IMR-90 (cell line): ENCODE results near the gene GLP2R. TPM values are rescaled to one million over a fixed set of nuclear protein-coding genes. Genes with fewer than 3 reads are reported as not detected.

Experiments used
- ATAC-seq: fragments of 200-7000 bp; cut with Tn5 transposase; 2 replicates; pipeline ENCODE4 v1.9.1; 2020; ENCODE audit warnings: low read depth, mild to moderate bottlenecking, moderate library complexity
- BruUV-seq: library from RNA; stranded (reverse); fragments of 400-500 nt; replicated peaks from 2 replicates; lab custom pipeline; 2021; lab: Mats Ljungman, UMichigan
- CTCF ChIA-PET: fragments of 300-600 bp; formaldehyde crosslinking; extraction: SDS; loops from one replicate; lab custom pipeline; 2021; ENCODE audit warnings: antibody characterized with exemption; lab: Yijun Ruan, JAX
- POLR2A ChIA-PET: fragments of 300-600 bp; sonication (Branson Sonifier 250); formaldehyde crosslinking; loops from one replicate; lab custom pipeline; 2022; ENCODE audit warnings: antibody characterized with exemption; ENCODE audit not compliant: unreplicated experiment; lab: Charles Lee
- DNase-seq: peaks from one replicate; pipeline ENCODE4 v3.0.0; 2013
- H2AFZ ChIP-seq: replicated peaks from 2 replicates; pipeline ENCODE3; 2013; ENCODE audit warnings: low read length, mild to moderate bottlenecking; ENCODE audit not compliant: poor library complexity
- H2AK5ac ChIP-seq: 2 replicates; pipeline ENCODE4 v1.6.1; 2013; ENCODE audit warnings: low read depth, low read length, inconsistent platforms
- H2AK9ac ChIP-seq: replicated peaks from 2 replicates; pipeline ENCODE3; 2013; ENCODE audit warnings: mild to moderate bottlenecking, low read depth, low read length, moderate library complexity; ENCODE audit not compliant: poor library complexity
- H2BK120ac ChIP-seq: 2 replicates; pipeline ENCODE4 v1.6.1; 2013; ENCODE audit warnings: low read depth, low read length, inconsistent platforms
- H2BK15ac ChIP-seq: 3 replicates; pipeline ENCODE4 v1.6.1; 2013; ENCODE audit warnings: low read depth, low read length, inconsistent platforms
- H2BK20ac ChIP-seq: 2 replicates; pipeline ENCODE4 v1.6.1; 2013; ENCODE audit warnings: low read depth, mild to moderate bottlenecking, inconsistent platforms, low read length, moderate library complexity
- H2BK5ac ChIP-seq: 2 replicates; pipeline ENCODE4 v1.6.1; 2013; ENCODE audit warnings: mild to moderate bottlenecking, low read depth, low read length, inconsistent platforms; ENCODE audit not compliant: poor library complexity, severe bottlenecking
- H3K14ac ChIP-seq: replicated peaks from 2 replicates; pipeline ENCODE4 v1.6.1; 2013; ENCODE audit warnings: low read depth, low read length, inconsistent platforms
- H3K18ac ChIP-seq: 2 replicates; pipeline ENCODE4 v1.6.1; 2013; ENCODE audit warnings: low read depth, low read length, control low read depth
- H3K23ac ChIP-seq: 2 replicates; pipeline ENCODE4 v1.6.1; 2013; ENCODE audit warnings: low read depth, low read length, inconsistent platforms
- H3K27ac ChIP-seq: 2 replicates; pipeline ENCODE4 v1.5.1; 2013; ENCODE audit warnings: mild to moderate bottlenecking, control low read depth, low read length; ENCODE audit not compliant: insufficient read depth
- H3K27me3 ChIP-seq: 2 replicates; pipeline ENCODE4 v1.6.1; 2013; ENCODE audit warnings: low read length; ENCODE audit not compliant: control insufficient read depth, insufficient read depth
- H3K36me3 ChIP-seq: 2 replicates; pipeline ENCODE4 v1.6.1; 2013; ENCODE audit warnings: low read length, mixed read lengths; ENCODE audit not compliant: control insufficient read depth, insufficient read depth
- H3K4ac ChIP-seq: 2 replicates; pipeline ENCODE4 v1.6.1; 2013; ENCODE audit warnings: low read depth, low read length, inconsistent platforms
- H3K4me1 ChIP-seq: 2 replicates; pipeline ENCODE4 v1.6.1; 2013; ENCODE audit warnings: low read length, mixed read lengths; ENCODE audit not compliant: control insufficient read depth, insufficient read depth
- H3K4me2 ChIP-seq: 2 replicates; pipeline ENCODE4 v1.6.1; 2013; ENCODE audit warnings: low read depth, mild to moderate bottlenecking, control low read depth, low read length, moderate library complexity
- H3K4me3 ChIP-seq: 2 replicates; pipeline ENCODE4 v1.5.1; 2013; ENCODE audit warnings: low read depth, mild to moderate bottlenecking, control low read depth, low read length, moderate library complexity; ENCODE audit not compliant: insufficient read depth
- H3K56ac ChIP-seq: 2 replicates; pipeline ENCODE4 v1.6.1; 2013; ENCODE audit warnings: low read length, inconsistent platforms; ENCODE audit not compliant: insufficient read depth; ENCODE audit errors: extremely low read depth
- H3K79me1 ChIP-seq, 2 experiments: 2 replicates each; pipeline ENCODE4 v1.6.1; 2013; ENCODE audit warnings: low read length in 2 of 2, inconsistent platforms in 1 of 2, low read depth in 1 of 2
- H3K9ac ChIP-seq: 2 replicates; pipeline ENCODE4 v1.6.1; 2013; ENCODE audit warnings: low read depth, low read length, control low read depth
- H3K9me1 ChIP-seq: 2 replicates; pipeline ENCODE4 v1.6.1; 2013; ENCODE audit warnings: low read length, inconsistent platforms; ENCODE audit not compliant: insufficient read depth
- H3K9me3 ChIP-seq: 2 replicates; pipeline ENCODE4 v1.6.1; 2013; ENCODE audit warnings: low read length; ENCODE audit not compliant: control insufficient read depth, insufficient read depth
- H4K20me1 ChIP-seq: 2 replicates; pipeline ENCODE4 v1.6.1; 2013; ENCODE audit warnings: low read length, inconsistent platforms; ENCODE audit not compliant: insufficient read depth
- H4K5ac ChIP-seq: 2 replicates; pipeline ENCODE4 v1.6.1; 2013; ENCODE audit warnings: mild to moderate bottlenecking, low read depth, low read length, control low read depth
- H4K8ac ChIP-seq, 2 experiments: 2 replicates each; pipeline ENCODE4 v1.6.1; 2013; ENCODE audit warnings: low read depth in 2 of 2, low read length in 2 of 2, control low read depth in 1 of 2, inconsistent platforms in 1 of 2
- H4K91ac ChIP-seq: 2 replicates; pipeline ENCODE4 v1.6.1; 2013; ENCODE audit warnings: low read depth, low read length, inconsistent platforms; ENCODE audit not compliant: insufficient read depth
- BHLHE40 ChIP-seq: fragments of 150-350 bp; IDR thresholded peaks from 2 replicates; pipeline ENCODE4 v1.6.1; 2016; ENCODE audit warnings: mild to moderate bottlenecking, low read depth, low read length
- CEBPB ChIP-seq: IDR thresholded peaks from 2 replicates; pipeline ENCODE4 v1.6.1; 2012; ENCODE audit warnings: low read depth, low read length, improper control_type of control experiment
- CHD1 ChIP-seq: IDR thresholded peaks from 2 replicates; pipeline ENCODE4 v1.6.1; 2012; ENCODE audit warnings: low read depth, low read length, improper control_type of control experiment
- CTCF ChIP-seq: conservative IDR thresholded peaks from 2 replicates; pipeline ENCODE4 v1.5.1; 2012; ENCODE audit warnings: mild to moderate bottlenecking, low read depth, low read length, improper control_type of control experiment
- ELK1 ChIP-seq: fragments of 150-350 bp; IDR thresholded peaks from 2 replicates; pipeline ENCODE4 v1.6.1; 2016; ENCODE audit warnings: low read depth, mild to moderate bottlenecking, low read length, moderate library complexity, borderline replicate concordance
- FOS ChIP-seq: fragments of 150-350 bp; IDR thresholded peaks from 2 replicates; pipeline ENCODE4 v1.6.1; 2016; ENCODE audit warnings: low read depth, low read length
- MAFK ChIP-seq: IDR thresholded peaks from 2 replicates; pipeline ENCODE4 v1.6.1; 2012; ENCODE audit warnings: low read depth, low read length, improper control_type of control experiment
- MAZ ChIP-seq: IDR thresholded peaks from 2 replicates; pipeline ENCODE4 v1.6.1; 2012; ENCODE audit warnings: low read depth, mild to moderate bottlenecking, low read length, improper control_type of control experiment, moderate library complexity, borderline replicate concordance
- MXI1 ChIP-seq: IDR thresholded peaks from 2 replicates; pipeline ENCODE4 v1.6.1; 2012; ENCODE audit warnings: low read depth, mild to moderate bottlenecking, low read length, moderate library complexity, borderline replicate concordance
- NFE2L2 ChIP-seq: fragments of 150-350 bp; IDR thresholded peaks from 2 replicates; pipeline ENCODE4 v1.6.1; 2016; ENCODE audit warnings: low read depth, mild to moderate bottlenecking, low read length
- POLR2A ChIP-seq: IDR thresholded peaks from 2 replicates; pipeline ENCODE4 v1.6.1; 2012; ENCODE audit warnings: mild to moderate bottlenecking, low read depth, low read length
- RAD21 ChIP-seq: IDR thresholded peaks from 2 replicates; pipeline ENCODE4 v1.6.1; 2012; ENCODE audit warnings: low read length, improper control_type of control experiment
- RCOR1 ChIP-seq: IDR thresholded peaks from 2 replicates; pipeline ENCODE4 v1.6.1; 2012; ENCODE audit warnings: mild to moderate bottlenecking, low read length, improper control_type of control experiment; ENCODE audit not compliant: insufficient replicate concordance
- RFX5 ChIP-seq: IDR thresholded peaks from 2 replicates; pipeline ENCODE4 v1.8.0; 2012; ENCODE audit warnings: low read depth, mild to moderate bottlenecking, low read length, moderate library complexity
- SMC3 ChIP-seq: fragments of 150-350 bp; IDR thresholded peaks from 2 replicates; pipeline ENCODE4 v1.6.1; 2016; ENCODE audit warnings: low read depth, mild to moderate bottlenecking, antibody characterized with exemption, low read length, moderate library complexity
- USF2 ChIP-seq: fragments of 150-350 bp; IDR thresholded peaks from 2 replicates; pipeline ENCODE4 v1.6.1; 2017; ENCODE audit warnings: mild to moderate bottlenecking, antibody characterized with exemption, low read length, low read depth
- WGBS, 2 experiments: methylation state at CpG; one replicate each; pipeline versions ENCODE4 v1.1.5 to v1.1.7; 2013; ENCODE audit warnings: missing lambda C conversion rate in 2 of 2; ENCODE audit not compliant: insufficient read length in 1 of 2; ENCODE audit errors: extremely low coverage in 2 of 2; 5-methylcytosine and 5-hydroxymethylcytosine counted together
- dilution Hi-C: fragments of 300-500 bp; cut with HindIII; formaldehyde crosslinking; loops from one replicate; pipeline ENCODE4 v1.14.3; 2018; ENCODE audit warnings: low sequenced_read_pairs; ENCODE audit not compliant: unreplicated experiment
- in situ Hi-C: fragments of 300-500 bp; cut with MboI; formaldehyde crosslinking; loops from 3 replicates; pipeline ENCODE4 v1.14.3; 2019; ENCODE audit warnings: low sequenced_read_pairs, inconsistent platforms, mixed read lengths
- intact Hi-C: fragments of 100-400 bp; cut with micrococcal nuclease; formaldehyde crosslinking; loops from 2 replicates; pipeline ENCODE4 v1.10.0; 2022
- polyA plus RNA-seq, 3 experiments: library from polyadenylated mRNA; depleted of rRNA; stranded (reverse); fragments of >200 nt; gene quantifications; 2 replicates each; pipeline ENCODE4 v1.2.3, GENCODE V29; 2012; ENCODE audit warnings: low replicate concordance in 1 of 3
- total RNA-seq: library from RNA; depleted of rRNA; stranded (reverse); fragments of >200 nt; gene quantifications from 2 replicates; pipeline ENCODE4 v1.2.3, GENCODE V29; 2012

GLP2R gene
- total and polyA plus RNA-seq, 2 of the 4 experiments (the other 2 are of a cell fraction): 0.07 TPM; not detected in 1

GRCh38 chr17:9911089-9911488 lies 85.4 kb downstream of the GLP2R start:
- H3K27ac ChIP-seq: peak overlapping the region; percentile 81; the same call in 1 of the 2 replicates
- no peaks in the 10 kb centered on the region for H3K79me1 ChIP-seq
- 0 out of 2 replicates have a peak overlapping the region, but pooled peaks have one; percentile 69 for H2AK5ac ChIP-seq
- H3K27me3 ChIP-seq: no peaks in the 10 kb centered on the region
- no peak overlapping the region for H2BK15ac ChIP-seq
- in situ Hi-C loops (no loop called here), intact Hi-C loops (no loop called here), dilution Hi-C loops (no loop called here)
- no peak overlapping the region; the same call in 1 of the 2 replicates for H3K4me2 ChIP-seq
- H2BK20ac ChIP-seq: peak overlapping the region; percentile 50; the same call in 1 of the 2 replicates
- CTCF ChIA-PET: no interaction called here
- H3K9me3 ChIP-seq: no peaks in the 10 kb centered on the region
- peak overlapping the region; percentile 17 for H2AK9ac ChIP-seq
- DNase-seq (no peak), ATAC-seq (no peak)
- POLR2A ChIA-PET: no interaction called here
- peaks cover under 1% of the 10 kb centered on the region; the same call in 1 of the 2 replicates for H3K36me3 ChIP-seq
- peak overlapping the region; percentile 69 for H3K4ac ChIP-seq
- no TSS peak for BruUV-seq
- peak overlapping the region; percentile 8 for H2AFZ ChIP-seq
- H3K4me1 ChIP-seq: peaks cover 23% of the 10 kb centered on the region
- no peak overlapping the region for H3K4me3 ChIP-seq
- H3K56ac ChIP-seq: no peak overlapping the region
- no peak overlapping the region for H3K23ac ChIP-seq
- TF ChIP-seq RFX5: no peak
- TF ChIP-seq USF2: no peak
- no peak for TF ChIP-seq NFE2L2
- TF ChIP-seq POLR2A: no peak
- no peak for TF ChIP-seq CTCF
- no peak for TF ChIP-seq CEBPB
- no peak for TF ChIP-seq RAD21
- no peak for TF ChIP-seq BHLHE40
- TF ChIP-seq MAZ: no peak
- no peak for TF ChIP-seq RCOR1
- no peak for TF ChIP-seq ELK1
- no peak for TF ChIP-seq MXI1
- TF ChIP-seq CHD1: no peak
- no peak for TF ChIP-seq FOS
- TF ChIP-seq SMC3: no peak
- TF ChIP-seq MAFK: no peak
- no peak overlapping the region for H2BK5ac ChIP-seq
- H3K18ac ChIP-seq: peak overlapping the region; percentile 5; the same call in 1 of the 2 replicates
- H2BK120ac ChIP-seq: peak overlapping the region; percentile 62; the same call in 1 of the 2 replicates
- no peaks in the 10 kb centered on the region for H4K20me1 ChIP-seq
- H4K91ac ChIP-seq: peak overlapping the region; percentile 26; the same call in 1 of the 2 replicates
- no peak overlapping the region; the same call in 1 of the 2 replicates for H3K9ac ChIP-seq
- H3K9me1 ChIP-seq: no peaks in the 10 kb centered on the region; the same call in 1 of the 2 replicates
- peak overlapping the region; percentile 12; the same call in 1 of the 2 replicates for H4K5ac ChIP-seq
- WGBS, 2 experiments: 71% methylated on average over 4 of the region's 12 CpGs; no CpG with 5 or more reads in 1 of the 2 experiments
- H3K14ac ChIP-seq: 0 out of 2 replicates have a peak overlapping the region, but pooled peaks have one; percentile 32
- peak overlapping the region in 1 of 2 experiments; percentile 62; a peak in 1 of 4 replicates for H4K8ac ChIP-seq
